GM13976 (cell line): ENCODE data around the gene LIMK2.

Source experiments
- DNase-seq: peaks from one replicate; pipeline ENCODE4 v3.0.0; 2012; ENCODE audit warnings: low spot score
- in situ Hi-C: fragments of 300-500 bp; cut with MboI; formaldehyde crosslinking; loops from one replicate; pipeline ENCODE4 v1.12.0; 2022; ENCODE audit warnings: low sequenced_read_pairs, mixed read lengths, inconsistent platforms; ENCODE audit not compliant: unreplicated experiment
- TF ChIP-seq, protein P1 (sequence below): IDR thresholded peaks from 2 replicates; pipeline ENCODE4 v1.5.1; 2012; ENCODE audit warnings: borderline replicate concordance, mild to moderate bottlenecking; ENCODE audit not compliant: insufficient read depth; ENCODE audit errors: extremely low read depth, missing control alignments, control extremely low read depth

LIMK2 gene

GRCh38 chr22:31278151-31278621 is 66.1 kb downstream of the LIMK2 start:
- no peak for DNase-seq
- TF ChIP-seq, protein P1, sequence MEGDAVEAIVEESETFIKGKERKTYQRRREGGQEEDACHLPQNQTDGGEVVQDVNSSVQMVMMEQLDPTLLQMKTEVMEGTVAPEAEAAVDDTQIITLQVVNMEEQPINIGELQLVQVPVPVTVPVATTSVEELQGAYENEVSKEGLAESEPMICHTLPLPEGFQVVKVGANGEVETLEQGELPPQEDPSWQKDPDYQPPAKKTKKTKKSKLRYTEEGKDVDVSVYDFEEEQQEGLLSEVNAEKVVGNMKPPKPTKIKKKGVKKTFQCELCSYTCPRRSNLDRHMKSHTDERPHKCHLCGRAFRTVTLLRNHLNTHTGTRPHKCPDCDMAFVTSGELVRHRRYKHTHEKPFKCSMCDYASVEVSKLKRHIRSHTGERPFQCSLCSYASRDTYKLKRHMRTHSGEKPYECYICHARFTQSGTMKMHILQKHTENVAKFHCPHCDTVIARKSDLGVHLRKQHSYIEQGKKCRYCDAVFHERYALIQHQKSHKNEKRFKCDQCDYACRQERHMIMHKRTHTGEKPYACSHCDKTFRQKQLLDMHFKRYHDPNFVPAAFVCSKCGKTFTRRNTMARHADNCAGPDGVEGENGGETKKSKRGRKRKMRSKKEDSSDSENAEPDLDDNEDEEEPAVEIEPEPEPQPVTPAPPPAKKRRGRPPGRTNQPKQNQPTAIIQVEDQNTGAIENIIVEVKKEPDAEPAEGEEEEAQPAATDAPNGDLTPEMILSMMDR, result no peak
- in situ Hi-C loops, result no loop called here

GRCh38 chr22:31278626-31279326 is 66.7 kb downstream of the LIMK2 start:
- TF ChIP-seq, protein P1, result no peak
- no peak for DNase-seq
- in situ Hi-C loops, result no loop called here

- in situ Hi-C loops, result no loop called here
- TF ChIP-seq, protein P1, result no peak
- no peak for DNase-seq
Measured at GRCh38 chr22:31279327-31279669, 67.2 kb downstream of the LIMK2 start.

- DNase-seq, result no peak
- TF ChIP-seq, protein P1, result no peak
- in situ Hi-C loops, result no loop called here
Measured at GRCh38 chr22:31279821-31280505, 67.9 kb downstream of the LIMK2 start.

DNA sequence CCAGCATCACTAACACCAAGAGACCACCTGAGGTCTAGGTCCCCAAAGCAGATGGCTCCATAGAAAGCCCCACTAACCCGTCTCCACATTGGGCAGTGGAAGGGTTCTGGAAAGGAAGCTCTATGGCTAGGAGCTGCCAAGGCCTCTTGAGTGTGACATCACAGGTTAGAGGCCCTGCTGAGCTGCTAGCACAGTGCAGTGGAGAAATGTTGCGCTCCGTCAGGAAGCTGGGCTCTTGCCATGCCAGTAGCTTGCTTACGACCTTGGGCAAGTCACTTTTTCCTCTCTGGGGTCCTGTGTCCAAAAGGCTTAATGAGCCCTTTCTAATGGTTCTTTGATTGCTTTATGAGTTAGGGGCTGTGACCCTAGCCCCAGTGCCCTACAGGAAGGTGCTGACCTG is 69.6 kb downstream of the LIMK2 start:
- TF ChIP-seq, protein P1, result no peak
- no peak for DNase-seq
- in situ Hi-C loops, result no loop called here

DNA sequence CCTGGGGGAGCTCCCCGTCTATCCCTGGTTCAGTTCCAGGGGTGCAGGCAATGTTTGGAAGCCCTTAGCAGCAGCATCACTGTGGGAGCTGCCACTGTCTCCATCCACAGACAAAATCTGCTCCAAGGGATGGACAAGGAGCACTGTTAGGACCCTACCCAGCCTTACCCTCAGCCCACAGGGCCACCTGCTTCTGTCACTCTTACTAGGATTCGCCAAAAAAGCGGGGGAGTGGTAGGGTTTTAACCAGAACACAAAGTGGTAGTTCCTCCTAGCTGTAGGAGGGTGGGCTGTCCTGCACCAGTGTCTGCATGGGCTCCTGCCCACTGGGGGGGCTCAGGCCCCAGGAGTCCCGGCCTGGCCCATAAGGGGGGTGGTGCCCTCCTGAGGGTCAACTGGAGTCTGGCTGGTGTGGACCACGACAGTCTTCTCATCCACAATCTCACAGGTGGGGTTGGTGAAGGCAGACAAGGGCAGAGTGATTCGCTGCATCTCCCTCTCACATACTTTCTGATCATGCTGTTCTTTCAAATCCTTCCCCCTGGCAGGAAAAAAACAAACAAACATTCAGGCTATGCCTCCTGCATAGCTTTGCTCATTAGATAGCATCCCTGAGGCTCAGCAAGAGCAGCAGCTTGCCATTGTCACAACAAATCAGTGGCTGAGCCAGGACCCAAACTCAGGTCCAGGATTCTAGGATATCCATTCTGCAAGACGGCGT is 70.8 kb downstream of the LIMK2 start:
- in situ Hi-C loops, result no loop called here
- DNase-seq, result no peak
- TF ChIP-seq, protein P1, result no peak
